Ishikawa (cell line): ENCODE data around the gene CLDN5.

Source experiments
- CEBPB ChIP-seq: IDR thresholded peaks from 2 replicates; pipeline ENCODE4 v1.6.1; 2012
- CREB1 ChIP-seq: IDR thresholded peaks from 2 replicates; pipeline ENCODE4 v1.6.1; 2012; ENCODE audit warnings: low read depth
- EGR1 ChIP-seq: IDR thresholded peaks from 2 replicates; pipeline ENCODE4 v1.6.1; 2012
- EP300 ChIP-seq: IDR thresholded peaks from 2 replicates; pipeline ENCODE4 v1.6.1; 2012; ENCODE audit warnings: borderline replicate concordance
- NFIC ChIP-seq: IDR thresholded peaks from 2 replicates; pipeline ENCODE4 v1.6.1; 2012
- RAD21 ChIP-seq: IDR thresholded peaks from 2 replicates; pipeline ENCODE4 v1.6.1; 2012; ENCODE audit warnings: low read depth
- REST ChIP-seq: IDR thresholded peaks from 2 replicates; pipeline ENCODE4 v1.6.1; 2012; ENCODE audit warnings: low read depth, mild to moderate bottlenecking
- TCF12 ChIP-seq: IDR thresholded peaks from 2 replicates; pipeline ENCODE4 v1.6.1; 2012; ENCODE audit warnings: low read depth
- TEAD4 ChIP-seq: IDR thresholded peaks from 2 replicates; pipeline ENCODE4 v1.6.1; 2012
- YY1 ChIP-seq: IDR thresholded peaks from 2 replicates; pipeline ENCODE4 v1.6.1; 2012; ENCODE audit warnings: low read depth
- ZBTB7A ChIP-seq: IDR thresholded peaks from 2 replicates; pipeline ENCODE4 v1.6.1; 2012; ENCODE audit warnings: low read depth
- TF ChIP-seq, protein P1 (sequence below): IDR thresholded peaks from 2 replicates; pipeline ENCODE4 v1.6.1; 2012

- TF ChIP-seq CREB1: no peak
- TF ChIP-seq EGR1: no peak
- no peak for TF ChIP-seq REST
- no peak for TF ChIP-seq EP300
- no peak for TF ChIP-seq YY1
- TF ChIP-seq CEBPB: no peak
- no peak for TF ChIP-seq TEAD4
- TF ChIP-seq RAD21: no peak
- TF ChIP-seq ZBTB7A: no peak
- TF ChIP-seq, protein P1, sequence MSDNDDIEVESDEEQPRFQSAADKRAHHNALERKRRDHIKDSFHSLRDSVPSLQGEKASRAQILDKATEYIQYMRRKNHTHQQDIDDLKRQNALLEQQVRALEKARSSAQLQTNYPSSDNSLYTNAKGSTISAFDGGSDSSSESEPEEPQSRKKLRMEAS: no peak
- no peak for TF ChIP-seq NFIC
- TF ChIP-seq TCF12: no peak
Observed at GRCh38 chr22:19553201-19553600, 29.0 kb upstream of the CLDN5 start.
